Liver (tissue), 9 donors: Measurements from ENCODE around the gene TULP4. TPM values are rescaled to one million over a fixed set of nuclear protein-coding genes. Genes with fewer than 3 reads are reported as not detected.

ENCODE experiments used
- DNase-seq: peaks from one replicate; pipeline ENCODE4 v3.0.0-alpha.2; 2017; ENCODE audit warnings: low spot score
- H3K27ac ChIP-seq, 2 donors: one replicate each; pipeline ENCODE4 v1.7.0; 2013; ENCODE audit warnings: inconsistent platforms in 2 of 2, low read length in 2 of 2, control low read depth in 1 of 2, low read depth in 1 of 2, mild to moderate bottlenecking in 1 of 2
- H3K27me3 ChIP-seq, 4 donors: one replicate each; pipeline versions ENCODE4 v1.6.1 to v1.7.0; 2013; ENCODE audit warnings: low read length in 3 of 4, inconsistent platforms in 1 of 4, mild to moderate bottlenecking in 1 of 4, moderate library complexity in 1 of 4; ENCODE audit not compliant: control insufficient read depth in 4 of 4, insufficient read depth in 4 of 4
- H3K36me3 ChIP-seq, 4 donors: one replicate each; pipeline versions ENCODE4 v1.6.1 to v1.7.0; 2013; ENCODE audit warnings: low read length in 3 of 4, mild to moderate bottlenecking in 3 of 4, low read depth in 1 of 4, moderate library complexity in 1 of 4; ENCODE audit not compliant: control insufficient read depth in 4 of 4, insufficient read depth in 3 of 4
- H3K4me1 ChIP-seq, 4 donors: one replicate each; pipeline versions ENCODE4 v1.6.1 to v1.7.0; 2013; ENCODE audit warnings: low read length in 3 of 4, mild to moderate bottlenecking in 3 of 4, moderate library complexity in 1 of 4; ENCODE audit not compliant: control insufficient read depth in 4 of 4, insufficient read depth in 4 of 4
- H3K4me3 ChIP-seq, 3 donors: one replicate each; pipeline versions ENCODE4 v1.6.1 to v1.7.0; 2013; ENCODE audit warnings: low read length in 3 of 3, control low read depth in 1 of 3, low read depth in 1 of 3, mild to moderate bottlenecking in 1 of 3
- H3K9ac ChIP-seq, 2 donors: one replicate each; pipeline ENCODE4 v1.7.0; 2013; ENCODE audit warnings: low read length in 2 of 2, mild to moderate bottlenecking in 2 of 2, moderate library complexity in 2 of 2, control low read depth in 1 of 2, low read depth in 1 of 2
- H3K9me3 ChIP-seq, 4 donors: one replicate each; pipeline versions ENCODE4 v1.6.1 to v1.7.0; 2013; ENCODE audit warnings: low read length in 3 of 4; ENCODE audit not compliant: control insufficient read depth in 4 of 4
- ATF3 ChIP-seq: IDR thresholded peaks from 2 replicates; pipeline ENCODE4 v1.6.1; 2016; ENCODE audit warnings: antibody characterized with exemption
- CTCF ChIP-seq: fragments of 150-350 bp; IDR thresholded peaks from 2 replicates; pipeline ENCODE4 v1.5.1; 2017; ENCODE audit warnings: improper control_type of control experiment, low read depth, low read length; ENCODE audit not compliant: missing input control
- EGR1 ChIP-seq, 2 donors: IDR thresholded peaks; 2 replicates each; pipeline ENCODE4 v1.6.1; 2016 to 2018; ENCODE audit warnings: antibody characterized with exemption in 2 of 2, low read depth in 2 of 2
- FOXA1 ChIP-seq: IDR thresholded peaks from 2 replicates; pipeline ENCODE4 v1.6.1; 2016; ENCODE audit warnings: antibody characterized with exemption
- FOXA2 ChIP-seq: IDR thresholded peaks from 2 replicates; pipeline ENCODE4 v1.6.1; 2016; ENCODE audit warnings: antibody characterized with exemption
- GABPA ChIP-seq, 2 donors: IDR thresholded peaks in 1 of 2; conservative IDR thresholded peaks in 1 of 2; 2 replicates each; pipeline ENCODE4 v1.6.1; 2016; ENCODE audit warnings: antibody characterized with exemption in 2 of 2, mild to moderate bottlenecking in 1 of 2, moderate library complexity in 1 of 2
- HNF4A ChIP-seq, 2 donors: conservative IDR thresholded peaks; 2 replicates each; pipeline ENCODE4 v1.6.1; 2016; ENCODE audit warnings: antibody characterized with exemption in 2 of 2, mild to moderate bottlenecking in 2 of 2
- HNF4G ChIP-seq: IDR thresholded peaks from 2 replicates; pipeline ENCODE4 v1.6.1; 2016; ENCODE audit warnings: antibody characterized with exemption
- JUND ChIP-seq, 2 donors: IDR thresholded peaks; 2 replicates each; pipeline ENCODE4 v1.6.1; 2016; ENCODE audit warnings: antibody characterized with exemption in 2 of 2
- NR2F2 ChIP-seq: IDR thresholded peaks from 2 replicates; pipeline ENCODE4 v1.6.1; 2016; ENCODE audit warnings: antibody characterized with exemption
- RAD21 ChIP-seq, 2 donors: IDR thresholded peaks; 2 replicates each; pipeline ENCODE4 v1.6.1; 2016; ENCODE audit warnings: antibody characterized with exemption in 2 of 2, mild to moderate bottlenecking in 2 of 2
- REST ChIP-seq: IDR thresholded peaks from 2 replicates; pipeline ENCODE4 v1.6.1; 2016; ENCODE audit warnings: antibody characterized with exemption, mild to moderate bottlenecking
- RXRA ChIP-seq, 2 donors: IDR thresholded peaks; 2 replicates each; pipeline ENCODE4 v1.6.1; 2017 to 2018; ENCODE audit warnings: antibody characterized with exemption in 2 of 2, mild to moderate bottlenecking in 1 of 2
- SP1 ChIP-seq: IDR thresholded peaks from 2 replicates; pipeline ENCODE4 v1.6.1; 2018; ENCODE audit warnings: antibody characterized with exemption, mild to moderate bottlenecking
- TAF1 ChIP-seq: conservative IDR thresholded peaks from 2 replicates; pipeline ENCODE4 v1.6.1; 2016; ENCODE audit warnings: antibody characterized with exemption, mild to moderate bottlenecking
- YY1 ChIP-seq: IDR thresholded peaks from 2 replicates; pipeline ENCODE4 v1.6.1; 2016; ENCODE audit warnings: antibody characterized with exemption, mild to moderate bottlenecking
- WGBS: extraction: QIAGEN DNeasy Blood & Tissue Kit; methylation state at CpG from one replicate; pipeline ENCODE4 v1.1.7; 2013; 5-methylcytosine and 5-hydroxymethylcytosine counted together
- polyA plus RNA-seq, 2 donors: library from polyadenylated mRNA; stranded (reverse) in 1 of 2; unstranded in 1 of 2; fragments of 200-250 nt in 1 of 2; fragments of >200 nt in 1 of 2; fragmentation: Nextera tagmentation in 1 of 2; extraction: Ambion mirVana in 1 of 2; gene quantifications; one replicate each; pipeline versions ENCODE4 v1.2.1 to v1.2.3, GENCODE V29; 2013 to 2015
- total RNA-seq, 2 donors: library from RNA; depleted of rRNA; stranded (reverse); fragments of >200 nt; gene quantifications; one replicate each; pipeline ENCODE4 v1.2.3, GENCODE V29; 2014
- donor health status: healthy.
- donor health status: healthy.
- donor health status: healthy.
- donor health status: healthy.
- donor health status: healthy.

Gene TULP4
- total and polyA plus RNA-seq, 4 donors, result 2.2 to 53.3 (median 18.0) TPM

GRCh38 chr6:158498362-158498761 is 186.1 kb downstream of the TULP4 start (continued):
- no peak for TF ChIP-seq RAD21 (IDR thresholded peaks at IDR 0.05)
- TF ChIP-seq EGR1 (IDR thresholded peaks at IDR 0.05; ENCODE audit: low read depth in 2 of 2), result no peak
- no peak for TF ChIP-seq GABPA (IDR thresholded peaks at IDR 0.05 in 1 of 2, conservative IDR thresholded peaks at IDR 0.05 in 1 of 2)

- Histone ChIP-seq H3K36me3 (peaks cover 9 to 15% (median 12%) of the 10 kb centered on the region in 4 donors), H3K27ac (no peak overlapping the region), H3K9ac (no peak overlapping the region), H3K4me1 (no peaks in the 10 kb centered on the region), H3K4me3 (no peak overlapping the region), H3K27me3 (no peaks in the 10 kb centered on the region), H3K9me3 (no peaks in the 10 kb centered on the region)
- TF ChIP-seq FOXA1, result no peak
- no peak for TF ChIP-seq HNF4A (conservative IDR thresholded peaks at IDR 0.05)
- no peak for TF ChIP-seq RXRA (IDR thresholded peaks at IDR 0.05)
- no peak for TF ChIP-seq FOXA2
- no peak for TF ChIP-seq REST
- TF ChIP-seq JUND (IDR thresholded peaks at IDR 0.05), result no peak
- TF ChIP-seq YY1, result no peak
- TF ChIP-seq HNF4G, result no peak
- TF ChIP-seq TAF1, result no peak
- no peak for TF ChIP-seq ATF3
- TF ChIP-seq CTCF, result no peak
- DNase-seq, result no peak
- WGBS, result 100% methylated on average over 1 of the region's 1 CpG
Observed at GRCh38 chr6:158499601-158500000, 187.3 kb downstream of the TULP4 start.

- Histone ChIP-seq H3K4me3 (no peak overlapping the region), H3K9ac (no peak overlapping the region), H3K27me3 (no peaks in the 10 kb centered on the region), H3K4me1 (no peaks in the 10 kb centered on the region), H3K27ac (no peak overlapping the region), H3K36me3 (peaks cover 9 to 15% (median 12%) of the 10 kb centered on the region in 4 donors), H3K9me3 (no peaks in the 10 kb centered on the region)
- TF ChIP-seq REST, result no peak
- no peak for TF ChIP-seq EGR1 (IDR thresholded peaks at IDR 0.05; ENCODE audit: low read depth in 2 of 2)
- TF ChIP-seq GABPA (IDR thresholded peaks at IDR 0.05 in 1 of 2, conservative IDR thresholded peaks at IDR 0.05 in 1 of 2), result no peak
- no peak for TF ChIP-seq SP1
- TF ChIP-seq NR2F2, result no peak
- TF ChIP-seq RXRA (IDR thresholded peaks at IDR 0.05), result no peak
- WGBS, result 95% methylated on average over 8 of the region's 8 CpGs
- no peak for DNase-seq
Observed at GRCh38 chr6:158500016-158500735, 187.9 kb downstream of the TULP4 start.
